Right lobe of liver (tissue), 4 donors: ENCODE measurements around the gene ZNF445.

Source experiments
- CTCF ChIP-seq, 4 donors: fragments of 200-600 bp in 3 of 4; fragments of 450-650 bp in 1 of 4; IDR thresholded peaks; one replicate each; pipeline versions ENCODE4 v1.5.1 to v1.8.0; 2016 to 2022; ENCODE audit warnings: antibody characterized with exemption in 4 of 4, mild to moderate bottlenecking in 2 of 4
- POLR2A ChIP-seq: fragments of 450-650 bp; IDR thresholded peaks from one replicate; pipeline ENCODE4 v1.6.1; 2017; ENCODE audit warnings: antibody characterized with exemption, mild to moderate bottlenecking
- donor health status: DM: no; HTN: no; CAD: no.
- donor health status: DM: no; HTN: no; CAD: no.
- donor health status: DM: no; HTN: yes; CAD: no.

- no peak for TF ChIP-seq CTCF (IDR thresholded peaks at IDR 0.05)
- no peak for TF ChIP-seq POLR2A
Observed at GRCh38 chr3:44516230-44516629, 38.8 kb upstream of the ZNF445 start.
